IgD-negative memory B cell (primary cell): ENCODE measurements around the gene ANKRD34C. TPM values are rescaled to one million over a fixed set of nuclear protein-coding genes. Genes with fewer than 3 reads are reported as not detected.

ENCODE experiments used
- H3K27ac Mint-ChIP-seq, 3 donors: one replicate each; pipeline ENCODE4 v1.8.0; 2020 to 2022; ENCODE audit warnings: mild to moderate bottlenecking in 3 of 3, mixed read lengths in 3 of 3, moderate library complexity in 1 of 3
- H3K27me3 Mint-ChIP-seq: one replicate; pipeline ENCODE4 v1.8.0; 2021; ENCODE audit warnings: mixed read lengths
- H3K36me3 Mint-ChIP-seq: one replicate; pipeline ENCODE4 v1.8.0; 2020; ENCODE audit warnings: mild to moderate bottlenecking, mixed read lengths
- H3K4me1 Mint-ChIP-seq, 3 donors: one replicate each; pipeline ENCODE4 v1.8.0; 2020 to 2022; ENCODE audit warnings: mixed read lengths in 3 of 3, mild to moderate bottlenecking in 1 of 3
- H3K4me3 Mint-ChIP-seq, 4 donors: one replicate each; pipeline ENCODE4 v1.8.0; 2020 to 2022; ENCODE audit warnings: mild to moderate bottlenecking in 4 of 4, mixed read lengths in 4 of 4, moderate library complexity in 3 of 4
- H3K9me3 Mint-ChIP-seq, 3 donors: one replicate each; pipeline ENCODE4 v1.8.0; 2020 to 2021; ENCODE audit warnings: mixed read lengths in 3 of 3, mild to moderate bottlenecking in 1 of 3
- polyA plus RNA-seq: library from polyadenylated mRNA; unstranded; fragments of 300-500 nt; fragmentation: Illumina TruSeq; gene quantifications from one replicate; pipeline ENCODE4 v1.2.3, GENCODE V29; 2021

ANKRD34C gene
- not detected for polyA plus RNA-seq

- Mint-ChIP-seq H3K36me3 (no peaks in the 10 kb centered on the region), H3K4me1 (peaks cover 0 to 3% (median 2%) of the 10 kb centered on the region in 3 donors), H3K27ac (no peak within 1 kb of the TSS), H3K9me3 (peaks cover 5 to 14% (median 11%) of the 10 kb centered on the region in 3 donors), H3K4me3 (peak within 1 kb of the TSS in 1 of 4 donors; percentile 22), H3K27me3 (peaks cover 57% of the 10 kb centered on the region)
These were observed at the start of gene ANKRD34C for GRCh38 chr15:79282371-79283251. TSS of gene ANKRD34C (plus strand) at chr15:79282722. CDS start at chr15:79293285, 10,563 bp downstream.

DNA sequence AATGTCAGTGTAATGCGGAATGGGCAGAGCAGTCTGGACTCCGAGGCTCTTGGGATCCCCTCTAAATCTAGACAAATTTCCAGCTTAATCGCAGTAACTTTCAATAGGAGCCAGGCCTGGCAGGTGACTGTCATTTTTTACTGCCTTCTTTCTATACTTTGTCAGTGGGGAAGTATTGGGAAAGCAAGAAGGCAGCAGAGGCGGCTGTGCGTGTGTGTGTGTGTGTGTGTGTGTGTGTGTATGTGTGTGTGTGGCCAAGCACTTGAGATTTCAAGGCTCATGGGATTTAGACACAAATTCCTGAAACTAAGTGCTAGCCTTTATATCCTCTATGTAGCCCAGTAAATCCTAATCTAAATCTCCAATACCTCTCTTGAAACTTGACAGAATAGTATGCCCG lies 49.3 kb upstream of the ANKRD34C start:
- no peak overlapping the region for H3K27ac Mint-ChIP-seq
- H3K4me1 Mint-ChIP-seq, result peaks cover 0 to 1% (median 0%) of the 10 kb centered on the region in 3 donors
- peaks cover 3% of the 10 kb centered on the region for H3K27me3 Mint-ChIP-seq
- H3K36me3 Mint-ChIP-seq, result no peaks in the 10 kb centered on the region
- peaks cover 4 to 23% (median 4%) of the 10 kb centered on the region in 3 donors for H3K9me3 Mint-ChIP-seq
- no peak overlapping the region for H3K4me3 Mint-ChIP-seq

- no peak overlapping the region for H3K4me3 Mint-ChIP-seq
- H3K27ac Mint-ChIP-seq, result no peak overlapping the region
- H3K36me3 Mint-ChIP-seq, result no peaks in the 10 kb centered on the region
- H3K4me1 Mint-ChIP-seq, result peaks cover 0 to 1% (median 0%) of the 10 kb centered on the region in 3 donors
- peaks cover 1% of the 10 kb centered on the region for H3K27me3 Mint-ChIP-seq
- H3K9me3 Mint-ChIP-seq, result no peaks in the 10 kb centered on the region
These were observed 42.5 kb upstream of the ANKRD34C start for GRCh38 chr15:79240036-79240435.

DNA sequence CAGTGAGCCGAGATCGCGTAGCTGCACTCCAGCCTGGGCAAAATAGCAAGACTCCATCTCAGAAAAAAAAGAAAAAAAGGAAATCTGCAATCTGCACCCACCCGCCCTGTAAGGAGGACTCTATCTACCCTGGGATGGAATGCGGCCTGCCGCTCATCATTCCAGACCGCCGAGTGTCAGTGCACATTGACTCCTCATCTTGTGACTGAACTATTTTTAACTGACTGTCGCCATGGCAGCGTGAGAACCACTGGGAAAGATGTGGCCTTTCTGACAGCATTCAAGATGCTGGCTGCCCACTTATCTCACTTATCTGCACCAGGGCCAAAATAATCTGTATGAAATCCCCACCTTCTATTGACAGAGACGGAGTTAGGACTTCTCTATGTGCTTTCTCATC lies 38.8 kb upstream of the ANKRD34C start:
- no peaks in the 10 kb centered on the region for H3K36me3 Mint-ChIP-seq
- H3K27ac Mint-ChIP-seq, result no peak overlapping the region
- no peaks in the 10 kb centered on the region for H3K4me1 Mint-ChIP-seq
- no peak overlapping the region for H3K4me3 Mint-ChIP-seq
- H3K9me3 Mint-ChIP-seq, result no peaks in the 10 kb centered on the region
- peaks cover 3% of the 10 kb centered on the region for H3K27me3 Mint-ChIP-seq

DNA sequence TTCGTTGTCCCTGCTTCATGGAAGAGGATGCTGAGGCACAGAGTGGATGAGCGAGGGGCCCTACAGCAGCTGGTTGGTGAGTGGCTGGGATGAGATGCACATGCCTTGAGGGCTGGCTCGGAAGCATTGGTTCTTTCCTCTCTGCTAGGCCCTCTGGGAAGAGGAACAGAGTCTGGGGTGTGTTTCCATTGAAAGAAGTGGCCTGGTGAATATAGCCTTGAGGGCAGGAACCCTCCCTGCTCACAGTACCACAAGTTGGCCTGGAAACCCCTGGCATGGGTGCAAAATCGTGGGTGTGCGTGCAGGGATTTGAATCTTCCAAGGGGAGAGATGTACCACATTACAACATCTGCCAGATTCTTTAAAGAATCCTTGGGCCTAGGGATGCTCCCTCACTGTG lies 37.6 kb upstream of the ANKRD34C start:
- Mint-ChIP-seq H3K4me1 (no peaks in the 10 kb centered on the region), H3K4me3 (no peak overlapping the region), H3K27me3 (peaks cover 6% of the 10 kb centered on the region), H3K9me3 (no peaks in the 10 kb centered on the region), H3K36me3 (no peaks in the 10 kb centered on the region), H3K27ac (no peak overlapping the region)

- no peak overlapping the region for H3K4me3 Mint-ChIP-seq
- H3K27me3 Mint-ChIP-seq, result peaks cover 13% of the 10 kb centered on the region
- H3K9me3 Mint-ChIP-seq, result no peaks in the 10 kb centered on the region
- no peaks in the 10 kb centered on the region for H3K36me3 Mint-ChIP-seq
- H3K4me1 Mint-ChIP-seq, result no peaks in the 10 kb centered on the region
- H3K27ac Mint-ChIP-seq, result no peak overlapping the region
These were observed 34.3 kb upstream of the ANKRD34C start for GRCh38 chr15:79248183-79248582.

- peaks cover 22% of the 10 kb centered on the region for H3K27me3 Mint-ChIP-seq
These were observed 25.1 kb upstream of the ANKRD34C start for GRCh38 chr15:79257454-79257853.

GRCh38 chr15:79261836-79262235 lies 20.7 kb upstream of the ANKRD34C start:
- Mint-ChIP-seq H3K9me3 (peaks cover 0 to 5% (median 0%) of the 10 kb centered on the region in 3 donors), H3K27ac (no peak overlapping the region), H3K36me3 (peaks cover 1% of the 10 kb centered on the region), H3K27me3 (peaks cover 8% of the 10 kb centered on the region), H3K4me3 (no peak overlapping the region), H3K4me1 (no peaks in the 10 kb centered on the region)

More at GRCh38 chr15:79257454-79257853, 25.1 kb upstream of the ANKRD34C start:
- Mint-ChIP-seq H3K36me3 (peaks cover 2% of the 10 kb centered on the region), H3K4me3 (no peak overlapping the region), H3K4me1 (no peaks in the 10 kb centered on the region), H3K27ac (no peak overlapping the region), H3K9me3 (peaks cover 0 to 2% (median 0%) of the 10 kb centered on the region in 3 donors)

DNA sequence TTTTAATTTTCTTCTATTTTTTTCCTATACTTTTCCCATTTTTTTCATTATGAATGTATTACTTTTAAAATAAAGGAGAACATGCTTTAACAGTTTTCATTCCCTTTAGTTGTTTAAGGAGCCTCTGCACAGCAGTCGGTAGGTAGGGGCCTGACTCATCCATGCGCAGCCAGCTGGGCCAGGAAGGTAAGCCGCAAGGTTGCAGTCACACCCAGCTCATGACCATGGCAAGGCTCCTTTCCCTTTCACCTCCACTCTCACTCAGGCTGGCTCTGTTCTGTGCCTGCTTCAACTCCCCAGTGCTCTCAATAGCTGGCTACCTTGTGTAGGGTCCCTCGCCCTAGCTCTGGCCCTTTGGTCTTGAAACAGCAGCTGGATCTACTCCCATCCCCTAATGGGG lies 17.4 kb upstream of the ANKRD34C start:
- Mint-ChIP-seq H3K36me3 (peaks cover 1% of the 10 kb centered on the region), H3K27me3 (peaks cover 13% of the 10 kb centered on the region)

GRCh38 chr15:79265987-79266579 lies 16.4 kb upstream of the ANKRD34C start:
- Mint-ChIP-seq H3K27ac (no peak overlapping the region), H3K9me3 (peaks cover 0 to 3% (median 0%) of the 10 kb centered on the region in 3 donors), H3K36me3 (peaks cover 1% of the 10 kb centered on the region), H3K27me3 (peaks cover 12% of the 10 kb centered on the region), H3K4me1 (no peaks in the 10 kb centered on the region), H3K4me3 (no peak overlapping the region)

More for the DNA sequence above, 17.4 kb upstream of the ANKRD34C start:
- no peak overlapping the region for H3K4me3 Mint-ChIP-seq
- H3K4me1 Mint-ChIP-seq, result no peaks in the 10 kb centered on the region
- no peak overlapping the region for H3K27ac Mint-ChIP-seq
- H3K9me3 Mint-ChIP-seq, result peaks cover 0 to 3% (median 0%) of the 10 kb centered on the region in 3 donors

DNA sequence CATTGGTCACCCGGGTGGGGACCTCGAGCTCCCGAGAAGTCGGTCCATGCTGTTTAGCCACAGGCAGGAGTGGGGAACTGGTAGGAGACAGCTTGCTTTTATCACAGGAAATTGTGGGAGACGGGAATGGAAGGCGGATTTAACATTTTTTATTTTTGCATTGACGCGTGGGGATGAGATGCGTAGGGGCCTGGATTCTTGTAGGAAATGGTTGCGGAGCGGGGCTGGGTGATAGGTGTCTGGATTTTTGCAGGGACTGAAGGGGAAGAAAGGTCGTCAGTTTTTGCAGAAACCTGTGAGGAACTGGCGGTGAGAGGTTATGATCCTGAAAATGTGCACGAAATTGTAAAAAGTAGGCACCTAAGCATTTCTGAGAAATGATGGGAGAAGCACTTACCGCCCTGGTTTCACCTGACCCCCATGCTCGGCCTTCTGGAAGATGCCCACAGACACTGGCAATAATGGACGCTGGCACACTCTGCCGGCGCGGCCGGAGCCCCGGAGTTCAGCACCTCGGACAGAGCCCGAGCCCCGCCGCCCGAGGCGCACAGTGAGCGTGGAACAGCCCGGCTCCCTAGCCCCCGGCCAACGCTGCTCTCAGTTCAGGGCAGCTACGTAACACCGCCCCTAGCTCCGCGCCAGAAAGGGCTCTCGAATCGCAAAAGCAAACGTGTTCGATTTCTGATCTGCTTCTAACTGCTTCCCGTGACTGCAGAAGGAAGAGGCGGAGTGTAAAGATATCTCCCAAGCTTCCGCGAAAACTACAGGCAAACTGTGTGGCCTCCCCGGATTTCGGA lies 928 bp downstream of the ANKRD34C start:
- no peak overlapping the region for H3K4me3 Mint-ChIP-seq
- H3K27me3 Mint-ChIP-seq, result peaks cover 56% of the 10 kb centered on the region

GRCh38 chr15:79290642-79291275 lies 8.2 kb downstream of the ANKRD34C start:
- Mint-ChIP-seq H3K4me3 (no peak overlapping the region), H3K4me1 (peaks cover 0 to 4% (median 4%) of the 10 kb centered on the region in 3 donors), H3K27me3 (peaks cover 31% of the 10 kb centered on the region), H3K27ac (no peak overlapping the region), H3K9me3 (peaks cover 0 to 1% (median 1%) of the 10 kb centered on the region in 3 donors), H3K36me3 (no peaks in the 10 kb centered on the region)

More for the DNA sequence above, 928 bp downstream of the ANKRD34C start:
- H3K4me1 Mint-ChIP-seq, result peaks cover 0 to 3% (median 2%) of the 10 kb centered on the region in 3 donors
- peak overlapping the region in 1 of 3 donors; percentile 59 for H3K27ac Mint-ChIP-seq
- peaks cover 6 to 14% (median 11%) of the 10 kb centered on the region in 3 donors for H3K9me3 Mint-ChIP-seq
- H3K36me3 Mint-ChIP-seq, result no peaks in the 10 kb centered on the region

DNA sequence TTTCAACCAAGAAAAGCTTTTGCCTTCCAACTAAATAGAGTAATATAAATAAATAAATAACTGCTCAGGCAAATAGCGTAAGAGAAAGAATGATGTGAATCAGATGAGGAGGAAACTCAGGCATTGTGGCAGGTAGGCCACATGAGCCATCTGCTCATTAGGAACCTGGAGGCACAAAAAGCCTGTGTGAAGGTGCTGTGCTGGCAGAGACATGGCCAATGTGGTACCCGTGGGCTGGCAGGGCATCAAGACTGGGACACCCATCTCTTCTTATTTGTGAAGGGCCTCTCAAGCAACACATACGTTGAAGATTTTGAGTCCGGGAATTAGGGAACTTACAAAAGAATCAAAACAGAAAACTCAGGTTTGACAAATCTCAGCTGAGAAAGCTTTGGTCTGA lies 9.5 kb downstream of the ANKRD34C start:
- no peak overlapping the region for H3K27ac Mint-ChIP-seq
- no peaks in the 10 kb centered on the region for H3K36me3 Mint-ChIP-seq
- H3K4me1 Mint-ChIP-seq, result peaks cover 0 to 6% (median 4%) of the 10 kb centered on the region in 3 donors
- peaks cover 26% of the 10 kb centered on the region for H3K27me3 Mint-ChIP-seq
- H3K9me3 Mint-ChIP-seq, result peaks cover 0 to 1% (median 1%) of the 10 kb centered on the region in 3 donors
- H3K4me3 Mint-ChIP-seq, result no peak overlapping the region

DNA sequence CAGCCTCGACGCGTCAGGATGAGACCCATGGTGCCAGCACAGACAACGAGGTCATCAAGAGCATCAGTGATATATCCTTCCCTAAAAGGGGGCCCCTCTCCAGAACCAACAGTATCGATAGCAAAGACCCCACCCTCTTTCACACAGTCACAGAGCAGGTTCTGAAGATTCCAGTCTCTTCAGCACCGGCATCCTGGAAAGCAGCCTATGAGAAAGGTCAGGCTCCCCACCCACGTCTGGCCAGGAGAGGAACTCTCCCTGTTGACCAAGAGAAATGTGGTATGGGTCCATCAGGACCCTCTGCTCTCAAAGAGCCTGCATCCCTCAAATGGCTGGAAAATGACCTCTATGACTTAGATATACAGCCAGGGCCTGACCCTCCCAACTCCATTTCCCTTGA lies 11.6 kb downstream of the ANKRD34C start:
- Mint-ChIP-seq H3K27ac (no peak overlapping the region), H3K27me3 (peaks cover 19% of the 10 kb centered on the region), H3K4me3 (no peak overlapping the region), H3K4me1 (peaks cover 0 to 6% (median 4%) of the 10 kb centered on the region in 3 donors), H3K36me3 (no peaks in the 10 kb centered on the region), H3K9me3 (peaks cover 0 to 1% (median 0%) of the 10 kb centered on the region in 3 donors)
